ENCODE data around the gene AOPEP.

- TF ChIP-seq, protein P1, sequence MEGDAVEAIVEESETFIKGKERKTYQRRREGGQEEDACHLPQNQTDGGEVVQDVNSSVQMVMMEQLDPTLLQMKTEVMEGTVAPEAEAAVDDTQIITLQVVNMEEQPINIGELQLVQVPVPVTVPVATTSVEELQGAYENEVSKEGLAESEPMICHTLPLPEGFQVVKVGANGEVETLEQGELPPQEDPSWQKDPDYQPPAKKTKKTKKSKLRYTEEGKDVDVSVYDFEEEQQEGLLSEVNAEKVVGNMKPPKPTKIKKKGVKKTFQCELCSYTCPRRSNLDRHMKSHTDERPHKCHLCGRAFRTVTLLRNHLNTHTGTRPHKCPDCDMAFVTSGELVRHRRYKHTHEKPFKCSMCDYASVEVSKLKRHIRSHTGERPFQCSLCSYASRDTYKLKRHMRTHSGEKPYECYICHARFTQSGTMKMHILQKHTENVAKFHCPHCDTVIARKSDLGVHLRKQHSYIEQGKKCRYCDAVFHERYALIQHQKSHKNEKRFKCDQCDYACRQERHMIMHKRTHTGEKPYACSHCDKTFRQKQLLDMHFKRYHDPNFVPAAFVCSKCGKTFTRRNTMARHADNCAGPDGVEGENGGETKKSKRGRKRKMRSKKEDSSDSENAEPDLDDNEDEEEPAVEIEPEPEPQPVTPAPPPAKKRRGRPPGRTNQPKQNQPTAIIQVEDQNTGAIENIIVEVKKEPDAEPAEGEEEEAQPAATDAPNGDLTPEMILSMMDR (IDR thresholded peaks at IDR 0.05) = no peak
- no peak for TF ChIP-seq POLR2AphosphoS5 (IDR thresholded peaks at IDR 0.05; ENCODE audit: low read depth, low read length)
- TF ChIP-seq TCF7L2 (IDR thresholded peaks at IDR 0.05; ENCODE audit: low read depth, low read length) = no peak
- TF ChIP-seq SIN3A (IDR thresholded peaks at IDR 0.05; ENCODE audit: borderline replicate concordance, insufficient read depth, low read depth, low read length) = no peak
These were observed 26.1 kb upstream of the AOPEP start for GRCh38 chr9:94700445-94700844.

Measured in Panc1 (cell line).